Measurements from ENCODE around the gene ACER3.

Gene ACER3

GRCh38 chr11:77026221-77026620, 165.5 kb downstream of the ACER3 start:
- H3K27ac ChIP-seq (ENCODE audit: low read depth, low read length) = no peak overlapping the region
- H3K4me3 ChIP-seq (ENCODE audit: low read depth, low read length) = no peak overlapping the region
- H3K4me1 ChIP-seq (ENCODE audit: control insufficient read depth, insufficient read depth, low read length) = peaks cover 9% of the 10 kb centered on the region
- H3K9ac ChIP-seq (ENCODE audit: low read depth, low read length) = no peak overlapping the region
- H3K27me3 ChIP-seq (ENCODE audit: control insufficient read depth, insufficient read depth, low read length) = no peaks in the 10 kb centered on the region
- no peaks in the 10 kb centered on the region for H3K36me3 ChIP-seq (ENCODE audit: control insufficient read depth, insufficient read depth, low read length)
- no peaks in the 10 kb centered on the region for H3K9me3 ChIP-seq (ENCODE audit: control insufficient read depth, insufficient read depth, low read length)

- peaks cover 3% of the 10 kb centered on the region for H3K4me1 ChIP-seq (ENCODE audit: control insufficient read depth, insufficient read depth, low read length)
- no peak overlapping the region for H3K27ac ChIP-seq (ENCODE audit: low read depth, low read length)
- no peaks in the 10 kb centered on the region for H3K27me3 ChIP-seq (ENCODE audit: control insufficient read depth, insufficient read depth, low read length)
- no peak overlapping the region for H3K4me3 ChIP-seq (ENCODE audit: low read depth, low read length)
- H3K36me3 ChIP-seq (ENCODE audit: control insufficient read depth, insufficient read depth, low read length) = no peaks in the 10 kb centered on the region
- no peak overlapping the region for H3K9ac ChIP-seq (ENCODE audit: low read depth, low read length)
- no peaks in the 10 kb centered on the region for H3K9me3 ChIP-seq (ENCODE audit: control insufficient read depth, insufficient read depth, low read length)
Observed at GRCh38 chr11:77026743-77027142, 166.0 kb downstream of the ACER3 start.

- Histone ChIP-seq H3K9ac (ENCODE audit: low read depth, low read length) (no peak overlapping the region), H3K9me3 (ENCODE audit: control insufficient read depth, insufficient read depth, low read length) (no peaks in the 10 kb centered on the region), H3K4me3 (ENCODE audit: low read depth, low read length) (no peak overlapping the region), H3K36me3 (ENCODE audit: control insufficient read depth, insufficient read depth, low read length) (no peaks in the 10 kb centered on the region), H3K4me1 (ENCODE audit: control insufficient read depth, insufficient read depth, low read length) (no peaks in the 10 kb centered on the region; the same call in 1 of the 2 replicates), H3K27me3 (ENCODE audit: control insufficient read depth, insufficient read depth, low read length) (no peaks in the 10 kb centered on the region), H3K27ac (ENCODE audit: low read depth, low read length) (no peak overlapping the region)
Observed at GRCh38 chr11:77027275-77027674, 166.6 kb downstream of the ACER3 start.

- no peak overlapping the region for H3K4me3 ChIP-seq (ENCODE audit: low read depth, low read length)
- no peak overlapping the region for H3K9ac ChIP-seq (ENCODE audit: low read depth, low read length)
- H3K27me3 ChIP-seq (ENCODE audit: control insufficient read depth, insufficient read depth, low read length) = no peaks in the 10 kb centered on the region
- no peak overlapping the region for H3K27ac ChIP-seq (ENCODE audit: low read depth, low read length)
- peaks cover 4% of the 10 kb centered on the region; the same call in 1 of the 2 replicates for H3K4me1 ChIP-seq (ENCODE audit: control insufficient read depth, insufficient read depth, low read length)
- no peaks in the 10 kb centered on the region for H3K36me3 ChIP-seq (ENCODE audit: control insufficient read depth, insufficient read depth, low read length)
- H3K9me3 ChIP-seq (ENCODE audit: control insufficient read depth, insufficient read depth, low read length) = no peaks in the 10 kb centered on the region
Observed at GRCh38 chr11:77029829-77030228, 169.1 kb downstream of the ACER3 start.

GRCh38 chr11:77030834-77031414, 170.2 kb downstream of the ACER3 start:
- no peak overlapping the region for H3K27ac ChIP-seq (ENCODE audit: low read depth, low read length)

GRCh38 chr11:77031599-77031998, 170.9 kb downstream of the ACER3 start:
- Histone ChIP-seq H3K36me3 (ENCODE audit: control insufficient read depth, insufficient read depth, low read length) (no peaks in the 10 kb centered on the region), H3K27ac (ENCODE audit: low read depth, low read length) (no peak overlapping the region), H3K4me1 (ENCODE audit: control insufficient read depth, insufficient read depth, low read length) (peaks cover 4% of the 10 kb centered on the region; the same call in 1 of the 2 replicates), H3K27me3 (ENCODE audit: control insufficient read depth, insufficient read depth, low read length) (no peaks in the 10 kb centered on the region), H3K9me3 (ENCODE audit: control insufficient read depth, insufficient read depth, low read length) (no peaks in the 10 kb centered on the region), H3K4me3 (ENCODE audit: low read depth, low read length) (no peak overlapping the region), H3K9ac (ENCODE audit: low read depth, low read length) (no peak overlapping the region)

More at GRCh38 chr11:77030834-77031414, 170.2 kb downstream of the ACER3 start:
- H3K27me3 ChIP-seq (ENCODE audit: control insufficient read depth, insufficient read depth, low read length) = no peaks in the 10 kb centered on the region
- H3K36me3 ChIP-seq (ENCODE audit: control insufficient read depth, insufficient read depth, low read length) = no peaks in the 10 kb centered on the region
- no peaks in the 10 kb centered on the region for H3K9me3 ChIP-seq (ENCODE audit: control insufficient read depth, insufficient read depth, low read length)
- no peak overlapping the region for H3K9ac ChIP-seq (ENCODE audit: low read depth, low read length)
- H3K4me1 ChIP-seq (ENCODE audit: control insufficient read depth, insufficient read depth, low read length) = peaks cover 4% of the 10 kb centered on the region; the same call in 1 of the 2 replicates
- no peak overlapping the region for H3K4me3 ChIP-seq (ENCODE audit: low read depth, low read length)

- H3K27ac ChIP-seq (ENCODE audit: low read depth, low read length) = no peak overlapping the region
- H3K27me3 ChIP-seq (ENCODE audit: control insufficient read depth, insufficient read depth, low read length) = peaks cover 18% of the 10 kb centered on the region
- H3K9ac ChIP-seq (ENCODE audit: low read depth, low read length) = no peak overlapping the region
- H3K9me3 ChIP-seq (ENCODE audit: control insufficient read depth, insufficient read depth, low read length) = no peaks in the 10 kb centered on the region
- no peaks in the 10 kb centered on the region for H3K36me3 ChIP-seq (ENCODE audit: control insufficient read depth, insufficient read depth, low read length)
- H3K4me3 ChIP-seq (ENCODE audit: low read depth, low read length) = no peak overlapping the region
- H3K4me1 ChIP-seq (ENCODE audit: control insufficient read depth, insufficient read depth, low read length) = peaks cover 4% of the 10 kb centered on the region; the same call in 1 of the 2 replicates
Observed at GRCh38 chr11:77035039-77035438, 174.3 kb downstream of the ACER3 start.

- Histone ChIP-seq H3K36me3 (ENCODE audit: control insufficient read depth, insufficient read depth, low read length) (no peaks in the 10 kb centered on the region), H3K4me3 (ENCODE audit: low read depth, low read length) (no peak overlapping the region), H3K27ac (ENCODE audit: low read depth, low read length) (no peak overlapping the region), H3K4me1 (ENCODE audit: control insufficient read depth, insufficient read depth, low read length) (peaks cover 4% of the 10 kb centered on the region; the same call in 1 of the 2 replicates), H3K9me3 (ENCODE audit: control insufficient read depth, insufficient read depth, low read length) (no peaks in the 10 kb centered on the region), H3K27me3 (ENCODE audit: control insufficient read depth, insufficient read depth, low read length) (peaks cover 23% of the 10 kb centered on the region), H3K9ac (ENCODE audit: low read depth, low read length) (no peak overlapping the region)
Observed at GRCh38 chr11:77035580-77035979, 174.9 kb downstream of the ACER3 start.

GRCh38 chr11:77036398-77036797, 175.7 kb downstream of the ACER3 start:
- Histone ChIP-seq H3K4me1 (ENCODE audit: control insufficient read depth, insufficient read depth, low read length) (peaks cover 4% of the 10 kb centered on the region; the same call in 1 of the 2 replicates), H3K27me3 (ENCODE audit: control insufficient read depth, insufficient read depth, low read length) (peaks cover 31% of the 10 kb centered on the region), H3K9ac (ENCODE audit: low read depth, low read length) (no peak overlapping the region), H3K4me3 (ENCODE audit: low read depth, low read length) (no peak overlapping the region), H3K27ac (ENCODE audit: low read depth, low read length) (no peak overlapping the region), H3K36me3 (ENCODE audit: control insufficient read depth, insufficient read depth, low read length) (no peaks in the 10 kb centered on the region), H3K9me3 (ENCODE audit: control insufficient read depth, insufficient read depth, low read length) (no peaks in the 10 kb centered on the region)

- peaks cover 35% of the 10 kb centered on the region for H3K27me3 ChIP-seq (ENCODE audit: control insufficient read depth, insufficient read depth, low read length)
- H3K9ac ChIP-seq (ENCODE audit: low read depth, low read length) = no peak overlapping the region
- H3K4me3 ChIP-seq (ENCODE audit: low read depth, low read length) = no peak overlapping the region
- no peaks in the 10 kb centered on the region for H3K9me3 ChIP-seq (ENCODE audit: control insufficient read depth, insufficient read depth, low read length)
- peaks cover 4% of the 10 kb centered on the region; the same call in 1 of the 2 replicates for H3K4me1 ChIP-seq (ENCODE audit: control insufficient read depth, insufficient read depth, low read length)
- no peaks in the 10 kb centered on the region for H3K36me3 ChIP-seq (ENCODE audit: control insufficient read depth, insufficient read depth, low read length)
- H3K27ac ChIP-seq (ENCODE audit: low read depth, low read length) = no peak overlapping the region
Observed at GRCh38 chr11:77037057-77037456, 176.3 kb downstream of the ACER3 start.

GRCh38 chr11:77038029-77038824, 177.5 kb downstream of the ACER3 start:
- no peak overlapping the region for H3K4me3 ChIP-seq (ENCODE audit: low read depth, low read length)
- no peak overlapping the region for H3K9ac ChIP-seq (ENCODE audit: low read depth, low read length)
- H3K27me3 ChIP-seq (ENCODE audit: control insufficient read depth, insufficient read depth, low read length) = peaks cover 37% of the 10 kb centered on the region
- H3K9me3 ChIP-seq (ENCODE audit: control insufficient read depth, insufficient read depth, low read length) = no peaks in the 10 kb centered on the region
- peaks cover 4% of the 10 kb centered on the region; the same call in 1 of the 2 replicates for H3K4me1 ChIP-seq (ENCODE audit: control insufficient read depth, insufficient read depth, low read length)
- H3K27ac ChIP-seq (ENCODE audit: low read depth, low read length) = no peak overlapping the region
- no peaks in the 10 kb centered on the region for H3K36me3 ChIP-seq (ENCODE audit: control insufficient read depth, insufficient read depth, low read length)
